NCI-H1105 treated with DMSO at 0.1 percent for 48 hours (cell line): ENCODE data around the gene SETBP1.

ENCODE experiments used
- DNase-seq: peaks from one replicate; lab custom pipeline; 2025; lab: John Stamatoyannopoulos, UW

SETBP1 gene

DNA sequence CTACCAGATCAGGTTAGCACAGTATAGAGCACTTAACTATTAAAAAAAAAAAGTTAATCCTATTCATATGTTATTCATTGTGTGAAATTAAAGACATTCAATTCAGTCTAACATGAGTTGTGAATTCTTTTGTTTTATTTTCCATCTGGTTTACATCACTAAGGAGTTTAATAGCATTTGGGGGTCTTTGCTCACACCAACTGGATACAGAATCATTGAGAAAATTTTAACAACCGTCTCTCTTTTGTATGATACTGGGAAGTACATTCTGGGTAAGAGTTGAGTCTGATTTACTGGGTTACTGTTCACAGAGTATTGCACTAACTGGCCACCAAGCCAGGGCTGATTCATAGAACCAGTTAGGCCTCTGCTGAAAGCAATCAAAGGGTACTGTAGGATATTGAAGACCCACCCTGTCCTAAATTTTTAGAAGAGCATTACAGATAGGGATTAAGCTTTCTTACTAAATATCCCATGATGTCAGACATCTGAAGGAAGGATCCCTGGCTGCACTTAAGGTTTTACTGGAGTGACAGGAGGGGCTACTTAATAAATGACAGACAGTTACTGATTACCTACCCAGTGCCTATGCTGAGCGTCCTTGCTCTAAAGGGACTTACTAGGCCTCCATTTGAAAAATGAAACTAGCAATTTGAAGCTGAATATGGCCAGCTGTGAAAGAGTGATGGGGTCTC is 387.9 kb downstream of the SETBP1 start:
- DNase-seq = no peak

DNA sequence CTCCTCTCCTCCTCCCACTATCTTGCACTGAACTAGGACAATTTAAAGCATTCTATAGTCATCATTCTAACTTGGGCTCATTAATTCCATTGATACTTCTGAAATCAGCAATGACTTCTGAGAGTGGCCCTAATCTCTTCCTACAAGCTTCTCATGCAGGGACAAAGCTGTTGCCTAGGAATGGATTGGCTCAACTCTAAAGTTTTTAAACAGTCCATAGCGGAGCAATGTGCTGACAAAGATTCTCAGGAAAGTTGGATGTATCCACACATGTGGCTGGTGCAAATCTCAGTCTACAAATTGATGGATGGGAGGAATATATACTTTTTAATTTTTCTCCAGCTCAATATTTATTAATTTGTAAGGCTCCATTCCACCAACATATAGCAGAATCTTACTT is 388.9 kb downstream of the SETBP1 start:
- no peak for DNase-seq

DNA sequence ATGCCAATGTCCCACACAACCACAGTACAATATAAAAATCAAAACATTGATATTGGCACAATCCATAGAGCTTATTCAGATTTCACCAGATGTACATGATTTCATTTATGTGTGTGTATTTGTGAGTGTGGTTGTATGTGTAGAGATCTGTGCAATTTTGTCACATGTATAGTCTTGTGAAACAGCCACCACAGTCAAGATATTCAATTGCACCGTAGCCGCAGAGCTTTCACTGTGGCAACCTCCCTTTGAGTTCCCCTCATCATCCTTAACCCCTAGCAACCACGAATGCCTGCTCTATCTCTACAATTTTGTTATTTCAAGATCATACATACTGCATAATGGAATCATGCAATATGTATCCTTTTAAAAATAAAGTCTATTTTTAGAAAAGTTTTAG is 391.3 kb downstream of the SETBP1 start:
- DNase-seq = no peak

DNA sequence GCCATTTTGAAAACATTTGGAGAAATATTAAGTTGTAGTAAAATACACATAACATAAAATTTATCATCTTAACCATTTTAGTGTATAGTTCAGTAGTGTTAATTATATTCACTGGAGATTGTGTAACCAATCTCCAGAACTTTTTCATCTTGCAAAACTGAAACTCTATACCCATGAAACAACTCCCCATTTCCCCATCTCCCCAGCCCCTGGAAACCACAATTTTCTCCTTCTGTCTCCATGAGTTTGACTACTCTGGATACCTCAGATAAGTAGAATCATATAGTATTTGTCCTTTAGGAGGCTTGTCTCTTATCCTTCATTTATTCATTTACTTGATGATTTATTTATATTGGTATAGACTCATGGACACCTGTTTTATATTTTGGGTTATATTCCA is 392.9 kb downstream of the SETBP1 start:
- DNase-seq = no peak

DNA sequence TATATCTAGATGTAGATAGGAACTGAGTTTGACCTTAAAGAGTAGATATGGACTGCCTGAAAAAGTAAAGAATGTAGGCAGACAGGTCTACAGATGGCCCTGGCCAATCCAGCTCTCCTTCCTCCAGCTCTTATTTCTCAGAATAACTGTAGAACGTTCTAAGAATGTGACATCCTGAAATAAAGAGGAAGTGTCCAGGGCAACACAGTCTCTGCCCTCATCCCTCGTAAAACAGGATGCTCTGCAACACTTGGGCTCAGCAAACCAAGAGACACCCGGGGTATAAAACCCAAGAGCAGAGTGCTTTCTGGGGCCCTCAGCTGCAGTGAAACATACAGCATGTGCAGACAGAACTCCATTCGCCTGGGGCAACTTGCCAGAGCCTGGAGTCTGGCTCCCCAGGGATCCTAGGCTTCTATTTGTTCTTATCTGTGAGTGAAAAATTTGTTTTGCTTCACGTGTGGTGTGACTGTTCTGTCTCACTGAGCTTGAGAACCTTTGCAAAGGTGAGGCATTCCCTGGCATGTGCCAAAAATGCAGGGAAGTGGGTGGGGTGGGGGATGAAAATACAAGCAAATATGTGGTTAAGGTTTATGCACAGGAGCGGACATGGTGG is 401.0 kb downstream of the SETBP1 start:
- no peak for DNase-seq

GRCh38 chr18:45083226-45083855 is 402.7 kb downstream of the SETBP1 start:
- DNase-seq = no peak

DNA sequence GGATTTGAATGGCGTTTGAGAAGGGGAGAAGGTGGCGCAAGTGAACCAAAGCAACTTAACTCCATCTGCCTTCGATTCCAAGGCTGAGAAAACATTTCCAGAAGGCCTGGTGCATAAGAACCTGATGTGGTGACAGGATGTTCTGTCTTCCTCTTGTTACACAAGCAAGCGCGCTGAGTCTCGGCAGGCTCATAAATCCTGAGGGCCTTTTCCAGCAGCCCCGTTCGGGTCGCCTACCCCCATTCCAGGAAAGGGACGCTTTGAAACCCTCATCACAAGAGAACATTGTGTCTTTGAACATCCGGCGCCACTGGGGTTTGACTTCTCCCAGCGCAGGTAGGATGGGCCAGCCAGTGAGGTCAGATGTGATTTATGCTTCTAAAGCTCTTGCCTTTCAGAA is 403.5 kb downstream of the SETBP1 start:
- no peak for DNase-seq

DNA sequence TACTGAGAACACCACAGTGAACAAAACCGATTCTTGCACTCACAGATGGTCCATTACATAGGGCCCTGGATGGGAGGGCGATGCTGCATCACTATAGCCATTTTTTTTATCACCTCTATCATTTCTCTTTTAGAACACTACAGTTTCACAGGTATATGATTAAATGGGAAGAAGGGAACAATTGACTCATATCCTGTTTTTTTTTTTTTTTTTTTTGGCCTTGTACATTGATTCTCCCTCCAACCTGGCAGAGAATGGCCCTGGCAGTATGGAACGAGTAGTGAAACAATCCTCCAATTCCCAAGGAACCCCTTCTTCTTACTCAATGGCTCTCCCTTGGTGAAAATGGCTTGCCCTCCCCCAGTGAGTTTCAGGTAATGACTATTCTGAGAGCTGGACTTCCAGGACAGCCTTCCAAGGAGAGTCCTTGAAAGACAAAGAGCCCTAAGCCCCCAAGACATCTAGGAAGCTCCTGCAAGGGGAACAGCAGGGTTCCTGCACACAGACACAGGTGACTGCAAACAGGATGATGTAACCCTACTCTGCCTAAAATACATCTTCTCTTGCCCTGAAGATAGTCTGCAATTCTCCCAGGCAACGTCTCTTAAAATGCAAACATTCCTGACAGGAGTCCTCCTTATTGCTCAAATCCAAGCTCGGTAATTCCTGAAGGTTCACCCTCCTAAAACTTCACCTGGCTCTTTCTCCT is 405.4 kb downstream of the SETBP1 start:
- DNase-seq = no peak

DNA sequence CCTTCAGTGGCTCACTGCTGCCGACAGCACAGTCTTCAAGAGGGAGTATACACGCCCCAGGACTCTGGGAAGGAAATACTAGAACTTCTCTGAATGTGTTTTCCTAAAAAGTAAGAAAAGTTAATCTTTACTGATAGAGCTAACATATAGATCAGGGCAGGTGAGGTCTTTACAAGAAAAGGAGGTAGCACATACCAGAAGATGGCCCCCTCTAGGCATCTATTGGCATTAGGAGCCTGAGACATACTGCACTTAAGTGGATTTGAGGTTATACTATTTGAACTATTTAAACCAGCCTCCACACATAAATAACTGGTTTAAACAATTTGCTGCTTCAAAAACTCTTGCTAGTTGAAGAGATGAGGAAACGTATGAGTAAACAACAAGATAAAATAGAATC is 406.1 kb downstream of the SETBP1 start:
- no peak for DNase-seq

DNA sequence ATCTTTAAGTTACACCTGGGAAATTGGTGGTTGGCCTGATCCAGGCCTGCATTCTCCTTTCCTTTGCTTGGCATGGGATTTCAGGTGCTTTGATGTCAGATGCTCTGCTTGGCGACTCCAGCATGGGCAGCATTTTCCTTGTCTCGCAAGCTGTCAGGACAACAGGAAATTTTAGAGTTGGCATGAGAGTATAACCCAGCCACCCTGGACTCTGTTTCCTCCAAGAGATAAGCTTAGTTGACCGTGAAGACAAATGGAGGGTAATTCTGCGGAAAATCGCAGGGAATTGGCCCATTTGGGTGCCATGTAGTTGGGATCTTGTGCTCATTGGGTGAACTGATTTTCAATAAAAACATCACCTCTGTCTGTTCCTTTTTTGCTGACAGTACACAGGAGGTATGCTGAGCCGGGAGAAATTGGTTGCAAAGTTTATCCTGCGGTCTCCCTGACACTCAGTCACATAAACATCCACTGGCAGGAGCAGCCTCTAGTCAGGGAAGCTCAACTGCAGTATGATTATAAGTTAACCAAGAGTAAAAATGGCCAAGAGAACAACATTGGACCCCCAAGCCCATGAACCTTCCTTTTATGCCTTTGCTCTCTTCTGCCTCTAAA is 409.9 kb downstream of the SETBP1 start:
- no peak for DNase-seq

- no peak for DNase-seq
These were observed 419.8 kb downstream of the SETBP1 start for GRCh38 chr18:45100321-45101105.

GRCh38 chr18:45102126-45102525 is 421.4 kb downstream of the SETBP1 start:
- no peak for DNase-seq

GRCh38 chr18:45102863-45103262 is 422.2 kb downstream of the SETBP1 start:
- no peak for DNase-seq

GRCh38 chr18:45103319-45104048 is 422.8 kb downstream of the SETBP1 start:
- no peak for DNase-seq

- no peak for DNase-seq
These were observed 423.3 kb downstream of the SETBP1 start for GRCh38 chr18:45104049-45104395.

DNA sequence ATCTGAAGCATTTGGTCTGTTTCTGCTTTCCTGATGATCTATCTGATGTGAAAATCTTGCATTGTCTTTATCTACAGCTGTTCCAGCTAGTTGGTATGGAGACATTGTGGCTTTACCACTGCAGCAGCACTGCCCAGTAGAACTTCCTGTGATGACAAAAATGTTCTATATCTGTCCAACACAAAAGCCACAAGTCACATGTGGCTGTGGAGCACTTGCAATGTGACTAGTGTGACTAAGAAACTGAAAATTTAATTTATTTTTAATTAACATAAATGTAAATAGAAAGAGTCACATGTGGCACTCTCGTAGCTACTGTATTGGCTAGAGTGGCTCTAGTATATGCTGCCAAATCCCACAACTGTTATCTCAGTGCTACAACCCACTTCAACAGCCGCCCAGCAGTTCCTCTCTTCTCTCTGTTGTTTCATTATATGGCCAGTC is 425.7 kb downstream of the SETBP1 start:
- DNase-seq = no peak

GRCh38 chr18:45107425-45107824 is 426.7 kb downstream of the SETBP1 start:
- DNase-seq = no peak

GRCh38 chr18:45108754-45109153 is 428.1 kb downstream of the SETBP1 start:
- no peak for DNase-seq

DNA sequence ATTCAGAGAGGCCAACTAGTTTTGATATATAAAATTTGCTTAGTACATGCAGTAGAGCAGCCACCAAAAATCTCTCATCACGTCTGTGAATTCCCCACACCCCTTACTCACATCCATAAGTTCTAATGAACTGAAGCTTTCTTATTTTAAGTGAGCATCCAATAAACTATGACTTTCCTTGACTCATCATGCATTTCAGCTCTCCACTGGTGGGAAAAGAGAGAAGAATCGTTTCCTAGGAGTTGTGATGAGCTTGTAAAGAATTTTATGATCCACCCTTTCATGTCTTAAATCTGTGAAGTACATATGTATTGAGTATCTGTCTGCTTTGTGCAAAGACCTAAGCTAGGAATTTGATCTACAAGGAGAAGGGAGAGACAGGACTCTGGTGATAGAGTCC is 428.6 kb downstream of the SETBP1 start:
- no peak for DNase-seq

DNA sequence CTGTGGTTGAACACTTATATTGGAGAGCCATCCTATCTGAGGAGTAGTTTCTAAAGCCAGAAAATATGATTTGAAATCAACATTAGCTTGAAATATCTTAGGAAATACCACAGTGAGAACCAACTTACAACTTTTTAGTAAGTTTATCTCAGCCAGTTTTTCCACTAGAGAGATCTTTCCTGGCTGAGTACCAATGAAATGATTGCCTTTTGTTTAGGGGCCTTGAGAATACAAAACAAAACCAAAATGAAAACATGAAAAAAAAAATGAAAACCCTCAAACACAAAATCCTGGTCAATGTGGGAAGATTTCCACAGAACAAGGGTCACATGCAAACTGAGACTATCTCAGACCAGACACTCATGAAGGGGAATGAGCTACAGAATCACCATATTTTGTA is 429.0 kb downstream of the SETBP1 start:
- no peak for DNase-seq
